ENCODE measurements around the gene CAVIN1.

DNA sequence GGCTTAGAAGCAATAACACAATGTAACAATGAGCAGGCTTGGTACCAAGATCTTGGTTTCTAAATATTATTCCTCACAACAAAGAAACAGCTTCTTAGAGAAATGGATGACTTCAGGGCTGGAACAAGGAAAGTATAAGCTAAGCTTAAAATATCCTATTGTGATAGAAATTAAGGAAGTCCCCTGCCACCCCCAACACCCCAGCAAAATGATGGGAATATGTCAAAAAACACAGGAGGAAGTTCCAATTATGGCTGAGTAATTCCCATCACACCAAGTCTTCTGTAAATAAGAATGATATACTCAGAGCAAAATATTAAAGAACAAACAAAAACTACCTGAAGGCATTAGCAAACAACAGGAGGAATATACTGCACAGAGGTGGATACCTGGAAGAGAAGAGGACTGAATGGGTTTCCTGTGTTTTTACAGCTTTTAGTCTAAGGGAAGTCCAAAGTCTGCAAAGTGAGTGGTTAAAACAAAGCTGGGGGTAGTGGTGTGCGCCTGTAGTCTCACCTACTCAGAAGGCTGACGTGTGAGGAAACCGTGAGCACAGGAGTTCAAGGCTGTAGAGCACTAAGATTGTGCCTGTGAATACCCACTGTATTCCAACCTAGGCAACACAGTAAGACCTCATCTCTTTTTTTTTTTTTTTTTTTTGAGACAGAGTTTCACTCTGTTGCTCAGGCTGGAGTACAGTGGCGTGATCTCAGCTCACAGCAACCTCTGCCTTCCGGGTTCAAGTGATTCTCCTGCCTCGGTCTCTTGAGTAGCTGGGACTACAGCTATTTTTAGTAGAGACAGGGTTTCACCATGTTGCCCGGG lies 18.5 kb upstream of the CAVIN1 start:
- TF ChIP-seq, protein P1, sequence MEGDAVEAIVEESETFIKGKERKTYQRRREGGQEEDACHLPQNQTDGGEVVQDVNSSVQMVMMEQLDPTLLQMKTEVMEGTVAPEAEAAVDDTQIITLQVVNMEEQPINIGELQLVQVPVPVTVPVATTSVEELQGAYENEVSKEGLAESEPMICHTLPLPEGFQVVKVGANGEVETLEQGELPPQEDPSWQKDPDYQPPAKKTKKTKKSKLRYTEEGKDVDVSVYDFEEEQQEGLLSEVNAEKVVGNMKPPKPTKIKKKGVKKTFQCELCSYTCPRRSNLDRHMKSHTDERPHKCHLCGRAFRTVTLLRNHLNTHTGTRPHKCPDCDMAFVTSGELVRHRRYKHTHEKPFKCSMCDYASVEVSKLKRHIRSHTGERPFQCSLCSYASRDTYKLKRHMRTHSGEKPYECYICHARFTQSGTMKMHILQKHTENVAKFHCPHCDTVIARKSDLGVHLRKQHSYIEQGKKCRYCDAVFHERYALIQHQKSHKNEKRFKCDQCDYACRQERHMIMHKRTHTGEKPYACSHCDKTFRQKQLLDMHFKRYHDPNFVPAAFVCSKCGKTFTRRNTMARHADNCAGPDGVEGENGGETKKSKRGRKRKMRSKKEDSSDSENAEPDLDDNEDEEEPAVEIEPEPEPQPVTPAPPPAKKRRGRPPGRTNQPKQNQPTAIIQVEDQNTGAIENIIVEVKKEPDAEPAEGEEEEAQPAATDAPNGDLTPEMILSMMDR (IDR thresholded peaks at IDR 0.05; ENCODE audit: borderline replicate concordance, extremely low read depth, low read length, poor library complexity, severe bottlenecking), result no peak
- TF ChIP-seq EZH2 (IDR thresholded peaks at IDR 0.05; ENCODE audit: borderline replicate concordance, low read depth, low read length, severe bottlenecking), result no peak

All from DND-41 (cell line).